H9 (cell line): ENCODE results near the gene BRSK2. TPM values are rescaled to one million over a fixed set of nuclear protein-coding genes. Genes with fewer than 3 reads are reported as not detected.
A peak's percentile ranks its signal among the peaks of the same experiment; 100 is the strongest.

Experiments used
- DNase-seq: peaks from one replicate; pipeline ENCODE4 v3.0.0-alpha.2; 2017
- H2AFZ ChIP-seq: one replicate; pipeline ENCODE4 v1.6.1; 2013; ENCODE audit warnings: mild to moderate bottlenecking, low read length, control low read depth, moderate library complexity
- H2AK5ac ChIP-seq: 2 replicates; pipeline ENCODE4 v1.6.1; 2013; ENCODE audit warnings: low read length, control low read depth, mixed read lengths; ENCODE audit not compliant: insufficient read length
- H2BK120ac ChIP-seq: one replicate; pipeline ENCODE4 v1.6.1; 2013; ENCODE audit warnings: low read depth, mild to moderate bottlenecking, low read length, control low read depth, inconsistent platforms; ENCODE audit not compliant: poor library complexity, severe bottlenecking
- H2BK12ac ChIP-seq: 2 replicates; pipeline ENCODE4 v1.6.1; 2013; ENCODE audit warnings: low read length, control low read depth, mixed read lengths, low read depth; ENCODE audit not compliant: insufficient read length
- H2BK15ac ChIP-seq: 2 replicates; pipeline ENCODE4 v1.6.1; 2013; ENCODE audit warnings: low read depth, low read length, control low read depth
- H2BK20ac ChIP-seq: one replicate; pipeline ENCODE4 v1.6.1; 2013; ENCODE audit warnings: low read depth, mild to moderate bottlenecking, low read length, control low read depth, inconsistent platforms; ENCODE audit not compliant: poor library complexity, severe bottlenecking
- H2BK5ac ChIP-seq: 2 replicates; pipeline ENCODE4 v1.6.1; 2013; ENCODE audit warnings: low read length, control low read depth, mixed read lengths; ENCODE audit not compliant: insufficient read length
- H3K14ac ChIP-seq: 2 replicates; pipeline ENCODE4 v1.6.1; 2013; ENCODE audit warnings: low read length, control low read depth; ENCODE audit not compliant: insufficient read depth
- H3K18ac ChIP-seq: 2 replicates; pipeline ENCODE4 v1.6.1; 2013; ENCODE audit warnings: low read depth, mild to moderate bottlenecking, mixed read lengths, low read length, control low read depth; ENCODE audit not compliant: insufficient read length
- H3K23ac ChIP-seq: 2 replicates; pipeline ENCODE4 v1.6.1; 2013; ENCODE audit warnings: low read length, control low read depth, mixed read lengths, low read depth; ENCODE audit not compliant: insufficient read length
- H3K23me2 ChIP-seq: 2 replicates; pipeline ENCODE4 v1.6.1; 2013; ENCODE audit warnings: low read depth, mild to moderate bottlenecking, mixed read lengths, low read length, control low read depth; ENCODE audit not compliant: insufficient read length, poor library complexity, severe bottlenecking
- H3K27ac ChIP-seq: 2 replicates; pipeline ENCODE4 v1.5.1; 2013; ENCODE audit warnings: low read length, control low read depth, mixed read lengths, low read depth; ENCODE audit not compliant: insufficient read length
- H3K27me3 ChIP-seq: 2 replicates; pipeline ENCODE4 v1.6.1; 2013; ENCODE audit warnings: low read length, control low read depth, inconsistent platforms; ENCODE audit not compliant: insufficient read depth
- H3K4ac ChIP-seq: 2 replicates; pipeline ENCODE4 v1.6.1; 2013; ENCODE audit warnings: low read depth, mild to moderate bottlenecking, control low read depth, inconsistent platforms, low read length, moderate library complexity
- H3K4me1 ChIP-seq: 2 replicates; pipeline ENCODE4 v1.6.1; 2013; ENCODE audit warnings: low read length, control low read depth, inconsistent platforms; ENCODE audit not compliant: insufficient read depth
- H3K4me2 ChIP-seq: 2 replicates; pipeline ENCODE4 v1.6.1; 2013; ENCODE audit warnings: low read length, control low read depth, mixed read lengths; ENCODE audit not compliant: insufficient read length, insufficient read depth
- H3K56ac ChIP-seq: 2 replicates; pipeline ENCODE4 v1.6.1; 2013; ENCODE audit warnings: low read depth, mild to moderate bottlenecking, mixed read lengths, low read length, control low read depth; ENCODE audit not compliant: insufficient read length
- H3K79me1 ChIP-seq: 2 replicates; pipeline ENCODE4 v1.6.1; 2013; ENCODE audit warnings: low read depth, mild to moderate bottlenecking, moderate library complexity, low read length, control low read depth, inconsistent platforms; ENCODE audit not compliant: insufficient read depth, poor library complexity, severe bottlenecking
- H3K79me2 ChIP-seq: 2 replicates; pipeline ENCODE4 v1.6.1; 2013; ENCODE audit warnings: low read length, control low read depth, inconsistent platforms; ENCODE audit not compliant: insufficient read depth
- H3K9ac ChIP-seq: 2 replicates; pipeline ENCODE4 v1.6.1; 2013; ENCODE audit warnings: low read length, control low read depth, mixed read lengths; ENCODE audit not compliant: insufficient read length; ENCODE audit errors: extremely low read depth
- H3K9me3 ChIP-seq: one replicate; pipeline ENCODE4 v1.6.1; 2013; ENCODE audit warnings: low read depth, low read length, inconsistent platforms; ENCODE audit not compliant: control insufficient read depth
- H3T11ph ChIP-seq: one replicate; pipeline ENCODE4 v1.6.1; 2013; ENCODE audit warnings: mild to moderate bottlenecking, low read length, control low read depth, inconsistent platforms
- H4K20me1 ChIP-seq: one replicate; pipeline ENCODE4 v1.6.1; 2013; ENCODE audit not compliant: control insufficient read depth, insufficient read length, insufficient read depth
- H4K5ac ChIP-seq: 2 replicates; pipeline ENCODE4 v1.6.1; 2013; ENCODE audit warnings: low read depth, mild to moderate bottlenecking, mixed read lengths, low read length, control low read depth; ENCODE audit not compliant: insufficient read length
- H4K8ac ChIP-seq: replicated peaks from 2 replicates; pipeline ENCODE4 v1.6.1; 2013; ENCODE audit warnings: low read length, control low read depth, mixed read lengths, low read depth; ENCODE audit not compliant: insufficient read length
- H4K91ac ChIP-seq: 2 replicates; pipeline ENCODE4 v1.6.1; 2013; ENCODE audit warnings: low read depth, mild to moderate bottlenecking, moderate library complexity, mixed read lengths, low read length, control low read depth; ENCODE audit not compliant: insufficient read length
- H3K27ac Mint-ChIP-seq, 3 experiments: 2 replicates in 2 of 3; 3 replicates in 1 of 3; pipeline ENCODE4 v1.8.0; 2020 to 2021; ENCODE audit warnings: mixed read lengths in 3 of 3, mild to moderate bottlenecking in 1 of 3, moderate library complexity in 1 of 3
- H3K27me3 Mint-ChIP-seq: 2 replicates; pipeline ENCODE4 v1.8.0; 2021; ENCODE audit warnings: low read depth, mild to moderate bottlenecking, moderate library complexity, mixed read lengths
- H3K36me3 Mint-ChIP-seq, 3 experiments: 2 replicates in 2 of 3; 3 replicates in 1 of 3; pipeline ENCODE4 v1.8.0; 2020 to 2021; ENCODE audit warnings: low read depth in 3 of 3, mixed read lengths in 3 of 3; ENCODE audit not compliant: insufficient read depth in 1 of 3
- H3K4me1 Mint-ChIP-seq, 2 experiments: 2 replicates each; pipeline ENCODE4 v1.8.0; 2020; ENCODE audit warnings: mixed read lengths in 2 of 2
- H3K4me3 Mint-ChIP-seq, 2 experiments: 2 replicates in 1 of 2; 3 replicates in 1 of 2; pipeline ENCODE4 v1.8.0; 2020 to 2021; ENCODE audit warnings: mild to moderate bottlenecking in 2 of 2, mixed read lengths in 2 of 2, moderate library complexity in 1 of 2
- H3K9me3 Mint-ChIP-seq, 2 experiments: 2 replicates in 1 of 2; 3 replicates in 1 of 2; pipeline ENCODE4 v1.8.0; 2020; ENCODE audit warnings: mild to moderate bottlenecking in 2 of 2, mixed read lengths in 2 of 2, moderate library complexity in 1 of 2
- WGBS: extraction: QIAGEN DNeasy Blood & Tissue Kit; methylation state at CpG from one replicate; pipeline ENCODE4 v1.1.7; 2013; ENCODE audit warnings: missing lambda C conversion rate, low lambda C conversion rate, mixed read lengths; ENCODE audit not compliant: insufficient read length; ENCODE audit errors: extremely low coverage; 5-methylcytosine and 5-hydroxymethylcytosine counted together
- total RNA-seq: library from RNA; stranded (reverse); gene quantifications from 2 replicates; pipeline ENCODE4 v1.2.1, GENCODE V29; 2021
- TF ChIP-seq, protein P1 (sequence below): fragments of 200-600 bp; sonication (generic); conservative IDR thresholded peaks from 3 replicates; pipeline ENCODE4 v1.8.0; 2021; ENCODE audit warnings: antibody characterized with exemption, mild to moderate bottlenecking

Gene BRSK2
- total RNA-seq, 1 experiment from 2014 or later = 28.4 TPM

DNA sequence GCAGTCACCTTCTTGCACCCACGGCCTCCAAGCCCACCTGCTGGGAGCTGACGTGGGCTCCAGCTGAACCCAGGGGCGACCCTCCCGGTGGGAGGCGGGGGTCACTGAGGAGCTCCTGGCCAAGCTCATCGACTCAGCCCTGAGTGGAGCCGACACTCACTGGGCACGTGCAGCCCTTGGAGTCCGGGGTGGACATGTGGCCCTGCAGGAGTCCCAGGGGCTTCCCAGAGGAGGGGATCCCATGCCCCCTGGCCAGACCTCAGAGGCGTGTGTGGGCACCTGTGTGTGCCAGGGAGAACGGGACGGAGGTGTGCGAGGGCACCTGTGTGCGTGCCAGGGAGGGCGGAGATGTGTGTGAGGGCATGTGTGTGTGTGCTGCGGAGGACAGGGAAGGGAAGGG lies 20.8 kb upstream of the BRSK2 start:
- WGBS = no CpG with 5 or more reads among the region's 16 CpGs
- H3T11ph ChIP-seq = no peak overlapping the region
- H3K27me3 Mint-ChIP-seq = peaks cover 36% of the 10 kb centered on the region

More for the DNA sequence above, 20.8 kb upstream of the BRSK2 start:
- Histone ChIP-seq H2BK12ac (no peak overlapping the region), H3K9ac (no peak overlapping the region), H3K23me2 (peaks cover 2% of the 10 kb centered on the region), H2BK120ac (no peak overlapping the region), H3K56ac (no peak overlapping the region), H3K18ac (peak overlapping the region; percentile 74), H2BK20ac (no peak overlapping the region), H3K4me2 (no peak overlapping the region), H3K27ac (no peak overlapping the region), H2BK15ac (no peak overlapping the region), H2BK5ac (no peak overlapping the region), H4K20me1 (no peaks in the 10 kb centered on the region), H3K79me1 (no peaks in the 10 kb centered on the region), H3K23ac (no peak overlapping the region), H3K79me2 (no peaks in the 10 kb centered on the region), H3K14ac (no peak overlapping the region; the same call in 1 of the 2 replicates), H2AK5ac (no peak overlapping the region), H3K4me1 (no peaks in the 10 kb centered on the region), H4K8ac (no peak overlapping the region), H4K5ac (no peak overlapping the region), H2AFZ (no peak overlapping the region), H3K27me3 (no peaks in the 10 kb centered on the region), H3K9me3 (peaks cover 13% of the 10 kb centered on the region), H3K4ac (no peak overlapping the region), H4K91ac (no peak overlapping the region)
- H3K27ac Mint-ChIP-seq = no peak overlapping the region
- peaks cover 38 to 42% of the 10 kb centered on the region in 2 experiments for H3K9me3 Mint-ChIP-seq
- H3K4me1 Mint-ChIP-seq = no peaks in the 10 kb centered on the region
- DNase-seq = no peak
- H3K36me3 Mint-ChIP-seq = peaks cover 2 to 5% (median 4%) of the 10 kb centered on the region in 3 experiments; a peak in 5 of 7 replicates
- TF ChIP-seq, protein P1, sequence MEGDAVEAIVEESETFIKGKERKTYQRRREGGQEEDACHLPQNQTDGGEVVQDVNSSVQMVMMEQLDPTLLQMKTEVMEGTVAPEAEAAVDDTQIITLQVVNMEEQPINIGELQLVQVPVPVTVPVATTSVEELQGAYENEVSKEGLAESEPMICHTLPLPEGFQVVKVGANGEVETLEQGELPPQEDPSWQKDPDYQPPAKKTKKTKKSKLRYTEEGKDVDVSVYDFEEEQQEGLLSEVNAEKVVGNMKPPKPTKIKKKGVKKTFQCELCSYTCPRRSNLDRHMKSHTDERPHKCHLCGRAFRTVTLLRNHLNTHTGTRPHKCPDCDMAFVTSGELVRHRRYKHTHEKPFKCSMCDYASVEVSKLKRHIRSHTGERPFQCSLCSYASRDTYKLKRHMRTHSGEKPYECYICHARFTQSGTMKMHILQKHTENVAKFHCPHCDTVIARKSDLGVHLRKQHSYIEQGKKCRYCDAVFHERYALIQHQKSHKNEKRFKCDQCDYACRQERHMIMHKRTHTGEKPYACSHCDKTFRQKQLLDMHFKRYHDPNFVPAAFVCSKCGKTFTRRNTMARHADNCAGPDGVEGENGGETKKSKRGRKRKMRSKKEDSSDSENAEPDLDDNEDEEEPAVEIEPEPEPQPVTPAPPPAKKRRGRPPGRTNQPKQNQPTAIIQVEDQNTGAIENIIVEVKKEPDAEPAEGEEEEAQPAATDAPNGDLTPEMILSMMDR = no peak
- H3K4me3 Mint-ChIP-seq = no peak overlapping the region
